Aorta (tissue), 5 donors: Measurements from ENCODE around the gene MGME1. TPM values are rescaled to one million over a fixed set of nuclear protein-coding genes. Genes with fewer than 3 reads are reported as not detected.
A peak's percentile ranks its signal among the peaks of the same experiment; 100 is the strongest.

ENCODE experiments used
- ATAC-seq: fragments of 200-7000 bp; cut with Tn5 transposase; one replicate; pipeline ENCODE4 v1.9.1; 2022; ENCODE audit warnings: moderate library complexity; ENCODE audit not compliant: low FRiP score
- DNase-seq, 2 donors: peaks; one replicate each; pipeline ENCODE4 v3.0.0-alpha.2; 2020
- H3K27ac ChIP-seq, 2 donors: one replicate each; pipeline ENCODE4 v1.5.1; 2013; ENCODE audit warnings: low read length in 2 of 2, mild to moderate bottlenecking in 2 of 2, moderate library complexity in 2 of 2, control low read depth in 1 of 2, inconsistent platforms in 1 of 2, low read depth in 1 of 2
- H3K27me3 ChIP-seq, 2 donors: one replicate each; pipeline ENCODE4 v1.6.1; 2013; ENCODE audit warnings: control low read depth in 1 of 2, low read length in 1 of 2, mild to moderate bottlenecking in 1 of 2, moderate library complexity in 1 of 2; ENCODE audit not compliant: insufficient read depth in 2 of 2, control insufficient read depth in 1 of 2
- H3K36me3 ChIP-seq, 2 donors: one replicate each; pipeline ENCODE4 v1.6.1; 2013; ENCODE audit warnings: control low read depth in 1 of 2, low read length in 1 of 2, mild to moderate bottlenecking in 1 of 2; ENCODE audit not compliant: insufficient read depth in 2 of 2, control insufficient read depth in 1 of 2
- H3K4me1 ChIP-seq, 2 donors: one replicate each; pipeline ENCODE4 v1.6.1; 2013; ENCODE audit warnings: low read length in 2 of 2, control low read depth in 1 of 2, mild to moderate bottlenecking in 1 of 2, moderate library complexity in 1 of 2; ENCODE audit not compliant: insufficient read depth in 2 of 2, control insufficient read depth in 1 of 2
- H3K4me3 ChIP-seq, 2 donors: one replicate each; pipeline ENCODE4 v1.5.1; 2013; ENCODE audit warnings: low read length in 2 of 2, control low read depth in 1 of 2, mild to moderate bottlenecking in 1 of 2
- H3K9me3 ChIP-seq: one replicate; pipeline ENCODE4 v1.6.1; 2013; ENCODE audit warnings: mild to moderate bottlenecking, low read length; ENCODE audit not compliant: control insufficient read depth
- WGBS, 2 donors: extraction: QIAGEN DNeasy Blood & Tissue Kit; methylation state at CpG; one replicate each; pipeline ENCODE4 v1.1.7; 2013; 5-methylcytosine and 5-hydroxymethylcytosine counted together
- intact Hi-C, 2 donors: fragments of 100-400 bp; cut with DNase I; formaldehyde crosslinking; loops; one replicate each; pipeline versions ENCODE4 v1.14.2 to v1.15.0; 2022
- polyA plus RNA-seq, 2 donors: library from polyadenylated mRNA; stranded (reverse); fragments of 200-250 nt; gene quantifications; one replicate each; pipeline ENCODE4 v1.2.3, GENCODE V29; 2013
- total RNA-seq, 2 donors: library from RNA; stranded (reverse); fragmentation: NEBNext Ultra II Directional; extraction: Animal tissue kit (Norgen Biotek cat#: 25700); gene quantifications; one replicate each; pipeline ENCODE4 v1.2.1, GENCODE V29; 2021
- donor health status: healthy with polysubstance abuse.
- donor health status: Bipolar disorder and iron deficiency.
- donor health status: DM: no; HTN: no; CAD: no.
- donor health status: DM: no; HTN: no; CAD: no.
- donor health status: DM: yes; HTN: yes; CAD: no.

MGME1 gene
- total and polyA plus RNA-seq, 4 donors = 8.8 to 14.7 (median 12.1) TPM

- ATAC-seq = no peak
- DNase-seq = no peak
- H3K27me3 ChIP-seq = no peaks in the 10 kb centered on the region
- WGBS, 2 donors = 7 to 25% methylated on average over 6 of the region's 6 CpGs
- no peaks in the 10 kb centered on the region for H3K36me3 ChIP-seq
- no peaks in the 10 kb centered on the region for H3K9me3 ChIP-seq
- H3K27ac ChIP-seq = peak overlapping the region; percentile 16 to 68
- intact Hi-C loops = no loop called here
- no peak overlapping the region for H3K4me3 ChIP-seq
- peaks cover 1 to 5% of the 10 kb centered on the region in 2 donors for H3K4me1 ChIP-seq
Observed at GRCh38 chr20:17960927-17961586, 7.8 kb upstream of the MGME1 start.

- no peaks in the 10 kb centered on the region for H3K36me3 ChIP-seq
- H3K4me1 ChIP-seq = peaks cover 1 to 5% of the 10 kb centered on the region in 2 donors
- DNase-seq (no peak), ATAC-seq (no peak)
- H3K27me3 ChIP-seq = no peaks in the 10 kb centered on the region
- H3K9me3 ChIP-seq = no peaks in the 10 kb centered on the region
- H3K4me3 ChIP-seq = no peak overlapping the region
- intact Hi-C loops = no loop called here
- WGBS, 2 donors = 44 to 51% methylated on average over 1 of the region's 1 CpG
- H3K27ac ChIP-seq = no peak overlapping the region
Observed at GRCh38 chr20:17961587-17961940, 7.3 kb upstream of the MGME1 start.

- WGBS, 2 donors = 84 to 87% methylated on average over 9 of the region's 9 CpGs
Observed at GRCh38 chr20:17963114-17963897, 5.5 kb upstream of the MGME1 start.

GRCh38 chr20:17964073-17964472 is 4.7 kb upstream of the MGME1 start:
- Histone ChIP-seq H3K4me1 (peaks cover 1 to 2% of the 10 kb centered on the region in 2 donors), H3K27me3 (no peaks in the 10 kb centered on the region), H3K9me3 (no peaks in the 10 kb centered on the region), H3K36me3 (no peaks in the 10 kb centered on the region), H3K4me3 (no peak overlapping the region), H3K27ac (no peak overlapping the region)
- WGBS, 2 donors = 89 to 100% methylated on average over 1 of the region's 1 CpG
- no peak for DNase-seq
- no peak for ATAC-seq
- intact Hi-C loops = no loop called here

More at GRCh38 chr20:17963114-17963897, 5.5 kb upstream of the MGME1 start:
- no peaks in the 10 kb centered on the region for H3K9me3 ChIP-seq
- intact Hi-C loops = no loop called here
- H3K4me3 ChIP-seq = no peak overlapping the region
- H3K27ac ChIP-seq = no peak overlapping the region
- DNase-seq (no peak), ATAC-seq (no peak)
- peaks cover 1 to 5% of the 10 kb centered on the region in 2 donors for H3K4me1 ChIP-seq
- no peaks in the 10 kb centered on the region for H3K36me3 ChIP-seq
- H3K27me3 ChIP-seq = no peaks in the 10 kb centered on the region

GRCh38 chr20:17964632-17965031 is 4.2 kb upstream of the MGME1 start:
- Histone ChIP-seq H3K27ac (no peak overlapping the region), H3K27me3 (no peaks in the 10 kb centered on the region), H3K4me3 (no peak overlapping the region), H3K4me1 (peaks cover 0 to 2% of the 10 kb centered on the region in 2 donors), H3K9me3 (no peaks in the 10 kb centered on the region), H3K36me3 (no peaks in the 10 kb centered on the region)
- intact Hi-C loops = loop anchor here in 1 of 2 donors (5.0 kb wide), 1 partner anchor 282 kb away; the partner anchor contains the start of gene RRBP1
- DNase-seq = no peak
- no peak for ATAC-seq
- 77 to 81% methylated on average over 3 of the region's 3 CpGs for WGBS, 2 donors

- intact Hi-C loops = loop anchor here in 1 of 2 donors (5.0 kb wide), 1 partner anchor 283 kb away; the partner anchor contains the start of gene RRBP1
- Histone ChIP-seq H3K4me3 (no peak overlapping the region), H3K27ac (no peak overlapping the region), H3K9me3 (no peaks in the 10 kb centered on the region), H3K27me3 (no peaks in the 10 kb centered on the region), H3K36me3 (no peaks in the 10 kb centered on the region), H3K4me1 (peaks cover 0 to 2% of the 10 kb centered on the region in 2 donors)
- 71 to 73% methylated on average over 9 of the region's 9 CpGs for WGBS, 2 donors
- DNase-seq (no peak), ATAC-seq (no peak)
Observed at GRCh38 chr20:17965042-17965697, 3.6 kb upstream of the MGME1 start.

GRCh38 chr20:17966432-17967310 is 2.1 kb upstream of the MGME1 start:
- no peaks in the 10 kb centered on the region for H3K36me3 ChIP-seq
- H3K27me3 ChIP-seq = no peaks in the 10 kb centered on the region
- H3K9me3 ChIP-seq = no peaks in the 10 kb centered on the region
- no peaks in the 10 kb centered on the region for H3K4me1 ChIP-seq
- H3K27ac ChIP-seq = no peak overlapping the region
- no peak for DNase-seq
- intact Hi-C loops = loop anchor here in 1 of 2 donors (5.0 kb wide), 1 partner anchor 284 kb away; the partner anchor contains the start of gene RRBP1
- ATAC-seq = no peak
- 8 to 12% methylated on average over 9 of the region's 9 CpGs for WGBS, 2 donors
- peak overlapping the region in 1 of 2 donors; percentile 93 for H3K4me3 ChIP-seq
